Measurements from ENCODE around the gene GRIFIN. TPM values are rescaled to one million over a fixed set of nuclear protein-coding genes. Genes with fewer than 3 reads are reported as not detected.
"Not testable (repeated sequence)": the region's sequence is repeated elsewhere in the genome, so short reads cannot be mapped to it uniquely, and the experiment has no call there.

Gene GRIFIN
- total RNA-seq, 1 donor from 2014 or later = not detected

- DNase-seq = not testable (repeated sequence)
These were observed 22.3 kb downstream of the GRIFIN start for GRCh38 chr7:2453849-2454248.

DNA sequence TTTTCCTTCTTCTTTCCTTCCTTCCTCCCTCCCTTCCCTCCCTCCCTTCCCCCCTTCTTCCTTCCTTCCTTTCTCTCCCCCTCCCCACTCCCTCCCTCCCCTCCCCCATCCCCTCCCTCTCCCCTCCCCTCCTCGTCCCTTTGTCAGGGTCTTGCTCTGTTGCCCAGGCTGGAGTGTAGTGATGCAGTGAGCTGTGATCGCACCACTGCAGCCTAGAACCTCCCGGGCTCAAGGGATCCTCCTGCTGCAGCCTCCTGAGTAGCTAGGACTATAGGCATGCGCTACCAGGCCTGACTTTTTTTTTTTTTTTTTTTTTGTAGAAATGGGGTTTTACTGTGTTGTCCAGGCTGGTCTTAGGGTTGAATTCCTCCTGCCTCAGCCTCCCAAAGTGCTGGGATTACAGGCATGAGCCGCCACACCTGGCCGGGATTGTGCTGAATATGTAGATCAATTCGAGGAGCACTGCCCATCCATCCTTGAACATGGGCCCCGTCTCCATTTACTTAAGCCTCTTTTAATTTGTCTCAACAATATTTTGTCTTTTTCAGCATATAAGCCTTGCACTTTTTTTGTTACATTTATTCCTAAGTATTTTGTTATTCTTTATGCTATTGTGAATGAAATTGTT, 23.4 kb downstream of the GRIFIN start:
- peak; percentile 0 for DNase-seq

DNA sequence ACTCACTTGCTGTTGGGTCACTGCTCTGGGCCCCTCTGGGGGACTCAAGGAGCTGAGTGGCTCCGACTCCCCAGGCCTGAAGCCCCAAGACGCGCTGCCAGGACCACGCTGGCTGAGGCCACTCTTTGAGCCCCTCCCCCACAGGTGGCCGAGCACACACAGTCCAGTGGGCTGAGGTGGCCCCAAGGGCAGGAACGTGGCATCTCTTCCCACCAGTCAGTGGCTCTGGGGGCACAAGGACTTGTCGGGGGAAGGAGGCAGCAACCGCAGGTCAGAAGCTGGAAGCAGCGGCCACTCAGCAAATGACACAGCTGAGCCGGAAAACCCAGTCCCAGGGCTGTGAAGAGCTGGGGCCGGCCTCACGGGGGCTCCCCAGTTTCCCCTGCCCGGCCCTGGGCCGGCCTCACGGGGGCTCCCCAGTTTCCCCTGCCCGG, 24.1 kb downstream of the GRIFIN start:
- no peak for DNase-seq

GRCh38 chr7:2451171-2452073, 24.8 kb downstream of the GRIFIN start:
- peak; percentile 87 for DNase-seq

GRCh38 chr7:2450198-2451107, 25.7 kb downstream of the GRIFIN start:
- DNase-seq = no peak

- DNase-seq = no peak
These were observed 29.5 kb downstream of the GRIFIN start for GRCh38 chr7:2446676-2447075.

- no peak for DNase-seq
These were observed 30.2 kb downstream of the GRIFIN start for GRCh38 chr7:2445898-2446555.

DNA sequence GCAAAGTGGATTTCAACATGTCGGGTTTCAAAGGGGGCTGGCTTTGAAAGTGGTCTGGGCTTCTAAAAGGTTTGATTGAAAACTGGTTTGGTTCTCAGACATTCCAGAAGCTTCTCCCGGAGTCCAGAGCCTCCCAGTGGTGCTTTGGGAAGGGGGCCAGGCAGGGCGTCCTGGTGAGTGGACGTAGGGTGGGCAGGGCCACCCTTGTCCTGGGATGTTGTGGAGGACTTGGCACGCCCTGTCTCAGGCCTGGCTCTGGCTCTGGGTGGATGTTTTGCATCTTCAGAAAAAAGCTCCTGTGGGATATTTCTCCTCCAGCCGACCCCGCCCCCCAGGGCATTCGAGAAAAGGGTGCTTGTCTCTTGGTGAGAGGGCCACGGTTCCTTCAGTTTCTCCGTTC, 31.2 kb downstream of the GRIFIN start:
- no peak for DNase-seq

DNA sequence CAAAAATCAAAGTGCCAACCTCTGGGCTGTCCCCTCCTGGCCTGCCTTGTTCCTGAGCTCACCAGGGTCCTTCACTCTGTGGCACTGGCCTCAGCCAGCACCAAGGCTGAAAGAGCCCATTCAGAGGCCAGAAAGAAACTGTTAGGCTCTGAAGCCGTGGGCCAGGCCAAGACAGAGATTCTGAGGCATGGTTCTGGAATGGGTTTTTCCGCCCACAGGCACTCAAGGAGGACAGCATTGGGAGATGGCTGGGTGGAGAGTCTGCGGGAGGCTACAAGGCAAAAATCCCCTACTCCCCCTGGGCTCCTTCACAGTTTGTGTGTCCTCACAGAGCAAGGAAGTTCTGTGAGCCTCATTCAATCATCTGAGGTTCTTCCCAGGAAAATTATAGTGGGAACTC, 31.7 kb downstream of the GRIFIN start:
- DNase-seq = no peak

GRCh38 chr7:2443491-2443890, 32.7 kb downstream of the GRIFIN start:
- no peak for DNase-seq

DNA sequence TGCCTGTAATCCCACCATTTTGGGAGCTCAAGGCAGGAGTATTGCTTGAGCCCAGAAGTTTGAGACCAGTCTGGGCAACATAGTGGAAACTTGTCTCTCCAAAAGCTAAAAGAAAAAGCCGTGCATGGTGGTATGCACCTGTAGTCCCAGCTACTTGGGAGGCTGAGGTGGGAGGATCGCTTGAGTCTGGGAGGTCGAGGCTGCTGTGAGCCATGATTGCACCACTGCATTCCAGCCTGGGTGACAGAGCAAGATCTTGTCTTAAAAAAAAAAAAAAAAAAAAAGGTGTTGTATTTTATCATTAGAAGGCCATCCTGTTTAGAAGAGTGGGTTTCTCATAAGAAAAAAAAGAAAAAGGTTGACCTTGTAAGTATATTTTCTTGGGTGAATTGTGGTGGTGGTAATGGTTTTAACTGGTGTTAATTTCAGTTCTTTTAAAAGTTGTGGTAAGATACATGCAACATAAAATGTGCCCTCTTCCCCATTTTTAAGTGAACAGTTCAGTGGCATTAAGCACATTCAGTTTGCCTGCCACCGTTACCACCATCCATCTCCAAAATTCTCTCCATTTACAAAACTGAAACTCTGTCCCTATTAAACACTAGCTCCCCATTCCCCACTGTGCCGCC, 34.7 kb downstream of the GRIFIN start:
- DNase-seq = no peak

DNA sequence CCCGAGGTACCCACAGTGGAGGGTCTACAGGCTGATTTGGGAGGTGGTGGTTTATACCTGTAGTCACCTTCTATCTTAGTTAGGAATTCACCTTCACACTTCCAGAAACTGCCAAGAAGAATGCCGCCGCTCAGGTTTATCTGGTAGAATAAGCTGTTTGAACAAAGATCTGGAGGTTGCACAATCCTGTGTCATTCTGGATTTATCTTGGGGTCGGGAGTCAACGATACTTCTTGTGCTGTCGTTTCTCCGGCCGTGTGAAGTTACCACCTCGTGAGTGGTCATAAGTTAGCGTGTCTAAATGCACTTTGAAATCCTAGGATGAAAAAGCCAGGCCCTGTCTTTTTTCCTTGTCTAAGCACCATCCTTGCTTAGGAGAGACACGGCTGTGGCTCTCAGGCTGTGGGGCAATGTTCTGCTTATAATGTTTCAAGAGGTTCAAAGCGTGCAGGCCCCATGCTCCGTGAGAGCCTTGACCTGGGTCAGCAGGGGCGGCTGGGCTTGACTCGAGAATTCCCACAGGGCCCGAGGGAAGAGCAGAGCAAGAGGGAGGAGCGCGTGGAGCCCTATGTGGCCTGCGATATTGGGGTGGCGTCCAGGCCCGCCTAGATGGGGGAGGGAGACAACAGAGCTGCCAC, 35.5 kb downstream of the GRIFIN start:
- DNase-seq = peak; percentile 74

DNA sequence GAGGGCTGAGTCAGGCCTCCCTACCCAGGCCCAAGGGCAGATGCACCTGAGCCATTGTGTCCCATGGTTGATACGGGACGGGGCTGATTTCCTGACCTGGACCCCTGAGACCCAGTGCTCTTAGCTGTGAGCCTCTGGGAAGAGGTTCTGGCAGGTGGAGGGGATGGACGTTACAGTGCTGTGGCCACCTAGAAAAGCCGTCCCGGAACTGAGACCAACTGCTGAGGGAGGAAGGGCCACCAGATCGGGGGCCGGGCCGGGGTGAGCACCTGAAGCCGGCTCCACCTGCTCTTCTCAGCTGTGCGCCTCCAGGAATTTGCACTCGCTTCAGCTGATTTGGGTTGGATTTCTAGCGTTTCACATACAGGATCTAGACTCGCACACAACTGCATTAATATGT, 37.4 kb downstream of the GRIFIN start:
- DNase-seq = no peak

DNA sequence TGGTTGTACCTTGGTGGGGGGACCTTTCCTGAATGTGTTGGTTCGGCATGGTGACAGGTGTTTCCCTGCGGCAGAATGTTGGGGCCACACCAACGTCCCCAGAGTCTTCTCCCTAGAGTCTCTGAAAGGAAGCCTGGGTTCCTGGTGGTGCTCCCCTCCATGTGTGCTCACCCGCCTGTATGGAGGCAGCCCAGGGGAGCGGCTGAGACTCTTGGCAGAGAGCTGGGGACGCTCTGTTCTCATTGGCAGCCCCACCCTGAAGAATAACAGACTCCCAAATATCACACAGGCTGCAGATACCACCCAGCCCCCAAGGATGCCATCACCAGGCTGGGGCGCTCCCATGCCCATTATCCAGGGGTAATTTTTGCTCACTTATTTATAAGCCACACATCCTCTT, 38.0 kb downstream of the GRIFIN start:
- no peak for DNase-seq

- no peak for DNase-seq
These were observed 38.6 kb downstream of the GRIFIN start for GRCh38 chr7:2437537-2438148.

GRCh38 chr7:2437136-2437535, 39.1 kb downstream of the GRIFIN start:
- DNase-seq = no peak

DNA sequence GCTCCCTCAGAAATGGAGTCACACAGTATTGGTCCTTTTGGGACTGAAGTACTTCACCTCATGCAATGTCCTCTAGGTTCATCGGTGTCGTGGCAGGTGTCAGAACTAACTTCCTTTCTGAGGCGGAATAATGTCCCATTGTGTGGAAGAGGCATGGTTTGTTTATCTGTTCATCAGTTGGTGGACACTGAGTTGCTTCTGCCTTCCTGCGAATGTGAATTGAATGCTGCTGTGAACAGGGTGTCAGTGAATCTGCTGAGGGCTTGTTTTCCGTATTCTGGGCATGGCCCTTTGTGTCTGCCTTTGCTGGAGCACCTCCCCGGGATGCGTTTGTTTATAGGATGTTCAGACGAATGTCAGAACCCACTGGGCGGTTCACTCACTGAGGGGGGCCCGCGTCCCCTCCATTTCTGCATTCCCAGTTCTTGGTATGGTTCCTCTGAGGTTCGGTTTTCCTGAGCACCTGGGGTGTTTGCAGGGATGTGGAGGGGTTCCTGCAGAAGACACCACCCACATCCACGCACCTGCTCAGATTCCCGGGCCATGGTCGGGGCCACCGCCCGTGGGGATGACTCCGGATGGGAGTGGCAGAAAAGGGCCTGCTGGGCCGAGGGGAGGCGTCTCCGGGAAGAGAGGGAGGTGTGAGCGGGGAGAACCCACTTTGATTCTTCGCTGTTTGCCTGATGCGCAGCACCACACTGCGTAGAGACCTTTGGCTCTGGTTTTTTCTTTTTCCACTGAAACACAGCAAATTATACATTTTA, 39.7 kb downstream of the GRIFIN start:
- no peak for DNase-seq

DNA sequence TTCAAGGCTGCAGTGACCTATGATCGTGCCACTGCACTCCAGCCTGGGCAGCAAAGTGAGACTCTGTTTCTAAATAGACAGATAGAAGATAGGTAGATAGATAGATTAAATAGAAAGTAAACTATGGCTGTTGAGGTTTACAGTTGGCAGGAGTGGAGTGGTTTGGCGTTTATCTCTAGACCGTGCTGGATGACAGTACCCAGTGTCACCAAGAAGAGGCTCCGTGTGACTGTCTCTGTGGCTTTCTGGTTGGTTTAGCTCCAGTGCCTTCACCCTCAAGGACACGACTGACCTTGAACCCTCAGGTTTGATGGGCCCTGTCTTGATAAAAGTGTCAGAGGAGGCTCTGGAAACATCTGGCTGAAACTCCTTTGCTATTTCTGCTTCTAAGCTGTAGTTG, 41.1 kb downstream of the GRIFIN start:
- DNase-seq = no peak

DNA sequence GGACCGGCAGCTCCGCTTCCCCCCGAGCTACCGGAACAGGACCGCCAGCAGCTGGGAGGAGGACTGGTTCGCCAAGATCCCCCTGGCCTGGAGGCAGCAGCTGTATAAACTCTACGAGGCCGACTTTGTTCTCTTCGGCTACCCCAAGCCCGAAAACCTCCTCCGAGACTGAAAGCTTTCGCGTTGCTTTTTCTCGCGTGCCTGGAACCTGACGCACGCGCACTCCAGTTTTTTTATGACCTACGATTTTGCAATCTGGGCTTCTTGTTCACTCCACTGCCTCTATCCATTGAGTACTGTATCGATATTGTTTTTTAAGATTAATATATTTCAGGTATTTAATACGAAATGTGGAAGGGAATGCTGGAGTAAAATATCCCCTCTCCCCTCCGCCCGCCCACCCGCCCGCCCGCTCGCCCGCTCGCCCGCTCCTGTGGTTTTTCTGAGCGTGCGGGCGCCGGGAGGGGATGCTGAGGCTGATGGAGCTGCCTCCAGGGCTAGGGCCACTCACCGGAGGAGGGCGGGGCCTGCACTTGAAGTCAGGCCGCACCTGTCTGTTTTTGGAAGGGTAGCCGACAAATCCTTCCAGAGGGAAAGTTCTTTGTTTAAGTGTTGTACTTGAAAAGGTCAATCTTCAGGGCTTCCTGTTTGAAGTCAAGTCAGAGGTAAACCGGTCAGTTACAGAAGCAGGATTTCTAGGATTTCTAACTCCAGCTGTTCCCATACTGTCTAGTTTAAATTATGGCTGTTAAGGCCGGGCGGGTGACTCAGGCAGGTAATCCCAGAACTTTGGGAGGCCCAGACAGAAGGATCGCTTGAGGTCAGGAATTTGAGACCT, 42.3 kb downstream of the GRIFIN start:
- no peak for DNase-seq

Data from tongue (tissue), 2 donors.